HT-29 (cell line): Measurements from ENCODE around the gene GAS7. TPM values are rescaled to one million over a fixed set of nuclear protein-coding genes. Genes with fewer than 3 reads are reported as not detected.
"Not testable (repeated sequence)": the region's sequence is repeated elsewhere in the genome, so short reads cannot be mapped to it uniquely, and the experiment has no call there.

Source experiments
- DNase-seq: peaks from one replicate; pipeline ENCODE4 v3.0.0-alpha.2; 2015; ENCODE audit warnings: low spot score
- total RNA-seq: library from RNA; depleted of rRNA; stranded (reverse); fragments of >200 nt; shearing (Covaris generic); gene quantifications from 2 replicates; pipeline ENCODE4 v1.2.3, GENCODE V29; 2014

The GAS7 gene
- total RNA-seq, 1 experiment from 2014 or later = 2.1 TPM

- DNase-seq = no peak
These were observed 255.1 kb downstream of the GAS7 start for GRCh38 chr17:9943343-9943742.

GRCh38 chr17:9942885-9943284, 255.5 kb downstream of the GAS7 start:
- no peak for DNase-seq

- DNase-seq = no peak
These were observed 257.1 kb downstream of the GAS7 start for GRCh38 chr17:9941305-9941704.

DNA sequence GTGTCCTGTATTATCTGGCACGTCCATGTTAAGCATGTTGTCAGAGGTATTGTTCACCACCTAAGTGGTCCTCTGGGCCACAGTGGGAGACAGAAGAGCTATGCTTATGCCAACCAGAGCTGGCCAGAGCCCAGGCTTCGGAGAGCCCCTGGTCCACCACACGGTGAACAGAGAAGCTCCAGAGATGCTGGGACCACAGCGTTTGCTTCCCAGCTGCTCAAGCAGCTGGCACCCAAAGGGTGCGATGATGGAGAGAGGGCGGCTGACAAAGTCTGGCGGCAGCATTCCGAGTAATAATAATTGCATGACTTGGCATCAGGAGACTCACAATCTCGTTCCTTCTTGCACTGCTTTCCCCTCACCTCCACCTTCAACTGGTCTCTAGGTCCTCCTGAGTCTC, 257.6 kb downstream of the GAS7 start:
- no peak for DNase-seq

DNA sequence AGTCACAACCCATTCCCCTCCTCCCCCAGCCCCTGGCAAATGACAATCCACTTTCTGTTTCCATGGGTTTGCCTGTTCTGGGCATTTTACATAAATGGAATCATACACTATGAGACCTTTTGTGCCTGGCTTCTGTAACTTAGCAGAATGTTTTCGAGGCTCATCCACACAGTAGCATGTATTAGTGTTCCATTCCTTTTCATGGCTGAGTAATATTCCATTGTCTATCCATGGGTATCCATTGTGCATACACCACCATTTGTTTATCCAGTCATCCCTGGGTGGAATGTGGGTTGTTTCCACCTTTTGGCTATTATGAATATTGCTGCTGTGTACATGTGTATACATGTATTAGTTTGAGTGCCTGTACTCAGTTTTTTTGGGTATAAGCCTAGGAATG, 259.6 kb downstream of the GAS7 start:
- DNase-seq = no peak

GRCh38 chr17:9937901-9938300, 260.5 kb downstream of the GAS7 start:
- DNase-seq = no peak

DNA sequence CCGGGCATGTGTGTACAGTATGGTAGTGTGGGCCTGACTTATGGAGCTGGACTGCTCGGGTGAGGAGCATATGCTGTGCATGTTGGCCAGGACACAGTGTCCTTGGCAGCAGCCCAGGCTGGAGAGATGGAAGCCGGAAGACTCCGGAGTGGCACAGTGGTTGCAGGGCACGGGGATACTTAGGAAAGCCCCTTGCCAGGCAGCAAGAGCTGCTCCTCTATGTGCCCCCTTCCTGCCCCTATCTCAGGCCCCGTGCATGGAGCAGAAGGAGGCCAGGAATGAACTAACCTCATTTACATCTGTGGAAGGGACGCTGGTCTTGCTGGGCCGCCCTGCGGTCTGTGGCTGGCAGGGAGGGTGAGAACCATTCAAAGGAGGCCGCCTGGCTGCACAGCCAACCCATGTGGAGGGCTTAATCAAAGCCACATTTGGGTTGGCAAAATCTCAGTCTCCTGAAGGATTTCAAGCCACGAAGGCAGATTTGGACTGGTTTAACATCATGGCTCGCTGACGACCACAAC, 261.1 kb downstream of the GAS7 start:
- DNase-seq = no peak

GRCh38 chr17:9936095-9936494, 262.3 kb downstream of the GAS7 start:
- no peak for DNase-seq

- no peak for DNase-seq
These were observed 263.0 kb downstream of the GAS7 start for GRCh38 chr17:9935408-9935807.

- DNase-seq = no peak
These were observed 264.1 kb downstream of the GAS7 start for GRCh38 chr17:9934331-9934730.

GRCh38 chr17:9932491-9932890, 265.9 kb downstream of the GAS7 start:
- DNase-seq = no peak

GRCh38 chr17:9931144-9931741, 267.2 kb downstream of the GAS7 start:
- no peak for DNase-seq

GRCh38 chr17:9929871-9930270, 268.5 kb downstream of the GAS7 start:
- no peak for DNase-seq

DNA sequence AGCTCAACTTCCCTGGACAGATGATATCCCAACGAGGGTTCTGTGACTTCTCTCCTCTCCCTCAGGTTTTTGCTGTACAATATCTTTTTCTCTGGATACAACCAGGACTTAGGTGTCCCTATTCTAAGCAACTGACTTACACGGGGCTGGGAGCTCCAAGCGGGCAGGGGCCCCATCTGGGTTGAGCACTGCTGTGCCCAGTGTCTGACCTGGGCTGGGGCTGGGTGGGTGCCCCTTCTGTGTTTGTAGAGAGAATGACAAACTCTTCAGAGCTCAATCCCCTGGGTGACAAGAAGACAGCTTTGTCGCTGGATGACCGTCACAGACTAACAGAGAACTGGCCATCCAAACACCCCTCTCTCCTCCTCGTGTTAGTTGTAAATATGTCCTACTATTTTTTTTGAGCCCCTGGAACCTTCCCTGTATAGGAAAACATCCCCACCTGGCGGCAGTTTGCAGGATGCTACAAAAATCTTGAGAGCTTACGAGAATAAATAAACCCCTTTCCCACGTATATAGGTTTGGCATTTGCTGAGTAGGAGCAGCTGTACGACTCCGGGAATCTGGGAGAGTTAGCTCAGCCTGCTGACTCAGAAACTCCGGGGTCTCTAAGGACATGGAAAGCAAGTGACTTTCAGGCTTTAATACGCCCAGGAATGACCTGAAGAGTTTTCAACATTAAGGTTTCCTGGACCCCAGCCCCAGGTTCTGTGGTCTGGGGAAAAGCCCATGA, 269.6 kb downstream of the GAS7 start:
- DNase-seq = peak; percentile 63

DNA sequence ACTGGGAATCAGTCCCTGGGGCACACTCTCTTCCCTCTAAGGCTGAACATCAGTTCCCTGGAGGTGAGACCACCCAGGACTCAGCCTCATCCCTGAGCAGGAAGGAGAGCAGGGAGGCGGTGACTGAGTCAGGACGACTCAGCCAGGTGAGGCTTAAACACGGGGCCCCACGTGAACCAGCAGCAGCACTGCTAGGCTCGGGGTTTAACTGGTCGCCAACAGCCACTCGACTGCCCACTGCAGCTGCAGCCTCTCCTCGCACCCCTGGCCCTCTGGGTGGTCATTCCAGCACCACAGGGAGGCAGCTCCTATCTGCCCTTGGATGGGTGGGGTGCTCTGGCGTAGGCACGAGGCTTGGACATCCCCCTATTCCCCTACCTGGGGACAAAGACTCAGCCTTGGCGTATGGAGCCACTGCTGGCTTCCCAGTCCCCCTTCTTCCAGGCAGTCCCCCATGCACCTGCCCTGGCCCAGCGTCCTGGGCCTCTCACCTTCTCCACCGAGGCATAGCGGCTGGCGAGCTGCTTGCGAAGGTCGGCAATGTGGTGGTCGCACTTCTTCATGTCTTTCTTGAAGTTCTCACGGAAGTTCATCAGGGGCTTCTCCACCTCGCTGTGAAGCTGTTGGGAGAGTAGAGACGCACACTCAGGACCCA, 272.1 kb downstream of the GAS7 start:
- DNase-seq = no peak

DNA sequence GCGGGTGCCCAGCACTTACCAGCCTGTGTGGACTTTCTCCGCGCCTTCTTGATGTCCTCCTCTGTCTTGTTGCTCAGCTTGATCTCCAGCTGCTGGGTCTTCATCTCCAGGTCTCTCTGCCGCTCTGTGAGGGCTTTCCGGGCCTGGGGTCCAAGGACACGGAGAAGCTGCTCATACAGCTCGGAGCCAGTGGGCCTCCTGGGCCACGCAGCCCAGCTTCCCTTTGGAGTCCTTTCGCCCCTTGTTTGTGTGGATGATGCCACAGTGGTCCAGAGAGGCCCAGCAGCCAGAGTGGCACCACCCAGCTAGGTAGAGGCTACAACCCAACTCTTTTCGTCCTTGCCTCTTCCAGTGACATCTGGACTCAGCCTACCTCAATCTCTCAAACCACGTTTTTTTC, 272.9 kb downstream of the GAS7 start:
- no peak for DNase-seq

- DNase-seq = peak; percentile 70
These were observed 273.6 kb downstream of the GAS7 start for GRCh38 chr17:9924735-9925191.

DNA sequence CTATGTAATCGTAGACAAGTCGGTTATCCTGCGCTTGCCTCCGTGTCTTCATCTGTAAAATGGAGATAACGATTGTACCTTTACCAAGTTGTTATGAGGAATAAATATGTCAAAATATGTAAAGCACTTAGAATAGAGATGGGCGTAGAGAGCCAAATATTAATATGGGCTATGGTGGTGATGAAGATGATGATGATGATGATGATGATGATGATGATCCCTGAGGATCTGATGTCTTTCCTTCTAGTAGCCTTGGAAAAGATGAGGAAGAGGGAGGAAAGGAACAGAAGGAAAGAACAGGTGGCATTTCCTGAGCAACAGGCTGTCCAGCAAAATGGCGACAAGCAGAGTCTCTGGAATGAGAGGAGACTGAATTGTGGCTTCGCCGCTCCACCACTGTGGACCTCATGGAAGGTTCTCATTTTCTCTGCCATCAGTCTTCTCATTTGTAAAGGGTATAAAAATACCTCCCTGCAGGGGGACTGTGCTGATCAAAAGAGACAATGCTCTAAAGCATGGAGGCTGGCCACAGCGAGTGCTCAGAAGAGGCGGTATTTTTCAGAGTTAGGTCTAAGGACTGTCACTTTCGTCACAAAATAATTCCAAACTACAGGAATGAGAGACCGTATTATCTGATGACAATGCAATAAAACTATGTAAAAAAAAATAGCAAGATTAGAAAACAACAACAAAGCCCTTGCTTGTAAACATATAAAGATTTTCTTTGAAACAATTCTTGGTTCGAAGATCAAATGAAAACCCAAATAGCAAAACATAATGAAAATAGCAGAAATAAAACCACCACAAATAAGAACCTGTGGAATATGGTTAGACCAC, 276.2 kb downstream of the GAS7 start:
- no peak for DNase-seq

DNA sequence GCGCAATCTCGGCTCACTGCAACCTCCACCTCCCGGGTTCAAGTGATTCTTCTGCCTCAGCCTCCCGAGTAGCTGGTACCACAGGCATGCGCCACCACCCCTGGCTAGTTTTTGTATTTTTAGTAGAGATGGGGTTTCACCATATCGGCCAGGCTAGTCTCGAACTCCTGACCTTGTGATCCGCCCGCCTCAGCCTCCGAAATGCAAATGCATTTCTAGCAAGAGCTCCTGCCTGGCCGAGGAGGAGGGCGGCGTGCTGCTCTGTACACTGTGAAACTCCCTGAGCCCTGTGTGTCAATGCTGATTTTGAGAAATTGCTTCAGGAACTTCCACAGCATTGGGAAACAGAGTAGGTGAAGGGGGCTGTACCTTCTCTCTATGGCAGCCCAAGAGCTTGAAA, 277.2 kb downstream of the GAS7 start:
- not testable (repeated sequence) for DNase-seq

DNA sequence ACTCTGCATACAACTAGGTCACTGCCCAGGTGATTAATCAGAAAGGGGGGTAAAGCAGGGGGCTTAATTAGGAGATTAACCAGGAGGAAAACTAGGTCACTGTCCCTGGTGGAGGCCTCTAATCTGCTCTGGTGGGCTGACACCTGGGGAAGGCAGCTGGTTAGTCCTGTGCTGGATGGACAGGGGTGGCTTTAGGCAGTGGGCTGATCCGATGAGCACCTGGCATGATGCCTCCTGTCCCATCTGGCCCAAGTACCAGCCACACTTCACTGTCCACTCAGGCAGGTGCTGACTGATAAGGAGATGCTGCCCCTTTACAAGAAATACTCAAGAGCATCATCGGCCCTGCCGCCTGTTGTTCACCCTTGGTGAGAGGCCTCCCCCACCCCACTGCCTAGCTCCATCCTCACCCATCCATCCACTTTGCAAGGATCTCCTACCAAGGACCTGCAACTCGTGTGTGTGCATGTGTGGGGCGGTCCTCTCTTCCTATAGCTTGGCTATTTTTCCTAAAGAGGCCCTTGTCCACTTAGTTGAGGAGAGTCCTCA, 279.5 kb downstream of the GAS7 start:
- DNase-seq = no peak

- no peak for DNase-seq
These were observed 280.1 kb downstream of the GAS7 start for GRCh38 chr17:9918352-9918751.
